Measurements from ENCODE around the gene PARVB. TPM values are rescaled to one million over a fixed set of nuclear protein-coding genes. Genes with fewer than 3 reads are reported as not detected.

The PARVB gene
- total RNA-seq, 4 donors from 2014 or later = 10.5 to 25.1 (median 14.6) TPM

DNA sequence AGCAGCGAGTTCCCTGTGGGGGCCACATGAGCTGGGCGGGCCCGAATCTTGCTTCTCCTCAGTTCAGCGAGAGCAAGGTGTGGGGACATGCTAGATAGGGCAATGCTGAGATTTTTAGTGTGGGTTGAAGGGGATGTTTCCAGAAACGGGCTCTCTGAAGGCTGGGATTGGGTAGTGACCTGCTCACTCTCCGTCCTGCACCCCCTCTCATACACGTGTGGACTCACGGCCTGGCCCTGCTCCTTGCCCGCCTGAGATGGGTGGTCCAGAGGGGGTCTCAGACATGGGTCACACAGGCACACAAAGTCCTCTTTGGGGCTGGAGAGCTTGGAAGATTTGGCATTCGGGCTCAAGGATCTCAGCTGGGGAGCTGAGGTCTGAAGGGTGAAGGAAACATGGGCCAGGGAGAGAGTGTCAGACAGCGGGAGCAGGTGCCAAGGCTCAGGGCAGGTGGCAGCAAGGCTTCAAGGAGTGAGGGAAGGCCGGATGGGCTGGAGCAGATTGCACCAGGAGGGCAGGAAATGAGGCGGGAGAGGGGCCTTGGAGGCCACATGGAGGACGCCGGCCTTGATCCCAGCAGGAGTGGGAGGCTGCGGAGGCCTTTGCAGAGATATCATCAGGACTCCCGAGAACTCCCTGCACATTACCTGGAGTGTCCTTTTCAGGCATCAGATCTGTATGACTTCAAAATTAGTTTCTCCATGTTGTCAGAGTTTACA is 74.1 kb downstream of the PARVB start:
- WGBS, 2 donors = 89 to 94% methylated on average over 17 of the region's 17 CpGs

DNA sequence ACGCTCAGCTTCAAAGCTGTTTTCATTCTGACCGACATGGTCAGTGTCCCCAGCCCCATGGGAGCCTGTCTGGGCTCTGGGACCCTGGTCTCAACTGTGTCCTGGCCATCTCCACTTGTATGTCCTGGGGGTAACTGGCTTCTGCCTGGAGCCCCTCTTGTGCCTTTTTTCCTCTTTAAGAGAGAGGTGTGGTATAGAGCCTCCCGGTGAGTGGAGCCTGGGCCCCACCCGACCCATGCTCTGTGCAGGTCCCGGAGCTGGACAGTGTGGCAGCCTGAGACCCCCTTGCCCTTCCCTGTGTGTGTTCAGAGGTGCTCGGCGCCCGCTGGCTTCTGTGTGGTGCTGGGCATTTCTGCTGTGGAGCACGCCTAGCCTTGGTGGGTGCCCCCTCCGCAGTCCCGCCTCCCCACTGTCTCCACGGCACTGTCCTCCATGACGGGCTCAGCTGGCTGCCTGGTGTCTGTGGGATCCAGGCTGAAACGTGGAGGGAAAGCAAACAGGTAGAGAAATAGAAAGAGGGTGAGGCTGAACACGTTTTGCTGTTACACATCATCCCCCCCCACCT is 74.9 kb downstream of the PARVB start:
- no peak for TF ChIP-seq POLR2A (IDR thresholded peaks at IDR 0.05)
- TF ChIP-seq, protein P1, sequence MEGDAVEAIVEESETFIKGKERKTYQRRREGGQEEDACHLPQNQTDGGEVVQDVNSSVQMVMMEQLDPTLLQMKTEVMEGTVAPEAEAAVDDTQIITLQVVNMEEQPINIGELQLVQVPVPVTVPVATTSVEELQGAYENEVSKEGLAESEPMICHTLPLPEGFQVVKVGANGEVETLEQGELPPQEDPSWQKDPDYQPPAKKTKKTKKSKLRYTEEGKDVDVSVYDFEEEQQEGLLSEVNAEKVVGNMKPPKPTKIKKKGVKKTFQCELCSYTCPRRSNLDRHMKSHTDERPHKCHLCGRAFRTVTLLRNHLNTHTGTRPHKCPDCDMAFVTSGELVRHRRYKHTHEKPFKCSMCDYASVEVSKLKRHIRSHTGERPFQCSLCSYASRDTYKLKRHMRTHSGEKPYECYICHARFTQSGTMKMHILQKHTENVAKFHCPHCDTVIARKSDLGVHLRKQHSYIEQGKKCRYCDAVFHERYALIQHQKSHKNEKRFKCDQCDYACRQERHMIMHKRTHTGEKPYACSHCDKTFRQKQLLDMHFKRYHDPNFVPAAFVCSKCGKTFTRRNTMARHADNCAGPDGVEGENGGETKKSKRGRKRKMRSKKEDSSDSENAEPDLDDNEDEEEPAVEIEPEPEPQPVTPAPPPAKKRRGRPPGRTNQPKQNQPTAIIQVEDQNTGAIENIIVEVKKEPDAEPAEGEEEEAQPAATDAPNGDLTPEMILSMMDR (IDR thresholded peaks at IDR 0.05) = no peak
- H3K4me3 ChIP-seq (ENCODE audit: low read depth, poor library complexity, severe bottlenecking) = no peak overlapping the region
- intact Hi-C loops (cut with DNase I; ENCODE audit: low total_unique reads) = no loop called here
- WGBS, 2 donors = 88% methylated on average over 15 of the region's 15 CpGs
- peak in 1 of 2 donors; percentile 84 for DNase-seq (ENCODE audit: low spot score in 2 of 2)

More for the DNA sequence above, 74.1 kb downstream of the PARVB start:
- intact Hi-C loops (cut with DNase I; ENCODE audit: low total_unique reads) = no loop called here
- no peak overlapping the region for H3K4me3 ChIP-seq (ENCODE audit: low read depth, poor library complexity, severe bottlenecking)
- TF ChIP-seq, protein P1 (IDR thresholded peaks at IDR 0.05) = no peak
- no peak for TF ChIP-seq POLR2A (IDR thresholded peaks at IDR 0.05)
- DNase-seq (ENCODE audit: low spot score in 2 of 2) = peak in 1 of 2 donors; percentile 81

DNA sequence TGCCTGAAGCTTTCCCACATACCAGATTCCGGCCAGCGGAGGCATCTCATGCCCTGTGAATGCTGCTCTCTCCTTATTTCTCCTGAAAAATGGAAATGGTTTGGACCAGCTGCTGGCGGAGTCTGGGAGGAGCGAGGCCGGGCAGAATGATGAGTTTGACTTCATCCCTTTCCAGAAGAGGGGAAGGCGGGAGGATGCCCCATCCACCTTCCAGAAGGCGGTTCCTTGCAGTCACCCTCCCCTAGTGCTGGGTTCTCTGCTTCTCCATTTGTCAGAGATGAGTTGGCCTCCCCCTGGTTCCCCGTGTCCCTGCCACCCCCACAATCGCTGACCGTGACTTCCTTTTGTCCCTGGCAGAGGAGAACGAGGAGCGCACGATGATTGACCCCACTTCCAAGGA is 75.6 kb downstream of the PARVB start:
- WGBS, 2 donors = 90% methylated on average over 13 of the region's 13 CpGs
- no peak overlapping the region for H3K4me3 ChIP-seq (ENCODE audit: low read depth, poor library complexity, severe bottlenecking)
- TF ChIP-seq POLR2A (IDR thresholded peaks at IDR 0.05) = no peak
- TF ChIP-seq, protein P1 (IDR thresholded peaks at IDR 0.05) = no peak
- peak in 1 of 2 donors; percentile 71 for DNase-seq (ENCODE audit: low spot score in 2 of 2)
- intact Hi-C loops (cut with DNase I; ENCODE audit: low total_unique reads) = loop anchor here (5.0 kb wide), 1 partner anchor 1192 kb away; no protein-coding TSS in a partner anchor

DNA sequence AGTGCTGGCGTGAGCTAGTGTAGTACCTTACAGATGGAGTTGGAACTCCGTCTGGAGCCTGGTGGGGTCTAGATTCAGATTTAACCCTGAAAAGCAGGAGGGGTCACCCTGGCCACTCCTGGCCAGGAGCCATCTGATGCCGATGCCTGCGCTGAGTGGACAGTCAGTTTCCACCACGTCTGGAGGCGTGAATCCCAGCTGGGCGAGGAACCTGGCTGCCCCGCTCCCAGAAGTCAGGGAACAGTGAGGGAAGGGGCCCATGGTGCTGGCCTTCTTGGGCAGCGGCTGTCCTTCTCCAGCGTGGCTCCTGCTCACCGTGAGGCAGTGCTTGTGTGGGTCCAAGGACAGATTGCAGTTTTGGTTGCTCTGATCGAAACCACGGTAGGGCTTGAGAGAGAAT is 76.3 kb downstream of the PARVB start:
- H3K4me3 ChIP-seq (ENCODE audit: low read depth, poor library complexity, severe bottlenecking) = no peak overlapping the region
- peak in 1 of 2 donors; percentile 62 for DNase-seq (ENCODE audit: low spot score in 2 of 2)
- WGBS, 2 donors = 91 to 93% methylated on average over 13 of the region's 13 CpGs
- TF ChIP-seq, protein P1 (IDR thresholded peaks at IDR 0.05) = no peak
- no peak for TF ChIP-seq POLR2A (IDR thresholded peaks at IDR 0.05)
- intact Hi-C loops (cut with DNase I; ENCODE audit: low total_unique reads) = loop anchor here (5.0 kb wide), 1 partner anchor 1193 kb away; no protein-coding TSS in a partner anchor

DNA sequence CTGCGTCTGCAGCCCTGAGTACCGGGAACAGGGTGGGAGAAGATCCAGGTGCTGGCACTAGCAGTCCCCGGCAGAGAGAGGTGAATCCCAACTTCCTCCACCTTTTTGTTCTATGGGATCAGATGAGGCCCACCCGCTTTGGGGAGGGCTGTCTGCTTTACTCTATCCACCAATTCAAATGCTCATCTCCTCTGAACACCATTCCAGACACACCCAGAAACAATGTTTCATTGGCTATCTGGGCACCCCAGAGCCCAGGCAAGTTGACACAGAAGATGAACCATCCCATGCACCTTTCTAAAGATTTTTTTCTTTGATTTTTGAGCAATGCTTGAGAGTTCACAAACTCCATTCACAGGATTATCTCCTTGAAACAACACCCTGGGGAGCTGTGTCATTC is 78.0 kb downstream of the PARVB start:
- 95 to 98% methylated on average over 4 of the region's 4 CpGs for WGBS, 2 donors
- no peak for TF ChIP-seq POLR2A (IDR thresholded peaks at IDR 0.05)
- TF ChIP-seq, protein P1 (IDR thresholded peaks at IDR 0.05) = no peak
- no peak for DNase-seq (ENCODE audit: low spot score in 2 of 2)
- intact Hi-C loops (cut with DNase I; ENCODE audit: low total_unique reads) = loop anchor here (5.0 kb wide), 1 partner anchor 1195 kb away; no protein-coding TSS in a partner anchor
- no peak overlapping the region for H3K4me3 ChIP-seq (ENCODE audit: low read depth, poor library complexity, severe bottlenecking)
